H7 (cell line): ENCODE data around the gene ZNF334. TPM values are rescaled to one million over a fixed set of nuclear protein-coding genes. Genes with fewer than 3 reads are reported as not detected.

Source experiments
- DNase-seq: peaks from one replicate; pipeline ENCODE4 v3.0.0; 2012
- H3K27me3 ChIP-seq: 2 replicates; pipeline ENCODE4 v1.6.0; 2011; ENCODE audit warnings: mild to moderate bottlenecking, low read length; ENCODE audit not compliant: control insufficient read depth, insufficient read depth
- H3K36me3 ChIP-seq: replicated peaks from 2 replicates; pipeline ENCODE4 v1.5.1; 2011; ENCODE audit warnings: low read length; ENCODE audit not compliant: control insufficient read depth, insufficient read depth
- H3K4me3 ChIP-seq: 2 replicates; pipeline ENCODE4 v1.5.1; 2011; ENCODE audit warnings: low read depth, mild to moderate bottlenecking, control low read depth, low read length, moderate library complexity; ENCODE audit not compliant: insufficient read depth
- total RNA-seq: library from RNA; depleted of rRNA; stranded (reverse); fragments of >200 nt; shearing (Covaris generic); gene quantifications from 2 replicates; pipeline ENCODE4 v1.2.3, GENCODE V29; 2014

The ZNF334 gene
- total RNA-seq, 1 experiment from 2014 or later = 3.9 TPM

GRCh38 chr20:46485431-46485830 lies 27.9 kb downstream of the ZNF334 start:
- Histone ChIP-seq H3K36me3 (no peaks in the 10 kb centered on the region), H3K27me3 (no peaks in the 10 kb centered on the region), H3K4me3 (no peak overlapping the region)
- DNase-seq = peak; percentile 12

GRCh38 chr20:46484954-46485353 lies 28.4 kb downstream of the ZNF334 start:
- DNase-seq = peak; percentile 17
- H3K36me3 ChIP-seq = no peaks in the 10 kb centered on the region
- no peaks in the 10 kb centered on the region for H3K27me3 ChIP-seq
- H3K4me3 ChIP-seq = no peak overlapping the region

DNA sequence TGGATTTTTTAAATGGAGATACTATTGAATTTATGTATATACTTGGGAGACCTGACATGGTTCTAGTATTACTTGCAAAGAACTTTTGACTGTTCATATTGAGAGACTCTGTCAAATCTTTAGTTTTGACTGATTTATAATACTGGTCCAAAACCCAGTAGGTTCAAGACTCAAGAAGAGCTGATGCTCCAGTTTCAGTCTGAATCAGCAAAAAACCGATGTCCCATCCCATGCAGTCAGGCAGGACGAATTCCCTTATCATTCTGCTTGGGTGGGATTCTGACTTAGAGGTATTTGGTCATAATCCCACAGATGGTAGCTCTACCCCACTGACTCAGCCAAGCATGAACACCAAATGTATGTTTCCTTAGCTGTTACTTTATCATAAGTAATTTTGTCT lies 29.5 kb downstream of the ZNF334 start:
- no peaks in the 10 kb centered on the region for H3K36me3 ChIP-seq
- H3K4me3 ChIP-seq = no peak overlapping the region
- H3K27me3 ChIP-seq = no peaks in the 10 kb centered on the region
- no peak for DNase-seq

DNA sequence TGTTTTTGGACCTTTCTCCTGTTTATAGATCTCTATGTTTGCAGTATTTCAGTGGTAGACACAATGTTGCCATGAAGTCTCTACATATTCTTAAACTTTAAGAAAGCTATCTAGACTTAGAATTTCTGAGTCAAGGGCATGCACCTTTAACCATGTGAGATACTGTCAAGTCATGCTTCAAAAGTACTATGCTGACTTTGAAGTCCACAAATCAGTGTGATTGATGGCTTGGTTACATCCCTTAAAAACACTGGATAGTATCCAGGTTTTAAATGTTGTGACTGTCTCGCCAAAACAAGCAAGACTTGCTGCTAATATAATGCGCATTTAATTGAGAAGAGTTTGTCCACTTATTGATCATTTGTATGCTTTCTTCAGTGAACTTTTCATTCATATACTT lies 30.5 kb downstream of the ZNF334 start:
- no peak for DNase-seq

DNA sequence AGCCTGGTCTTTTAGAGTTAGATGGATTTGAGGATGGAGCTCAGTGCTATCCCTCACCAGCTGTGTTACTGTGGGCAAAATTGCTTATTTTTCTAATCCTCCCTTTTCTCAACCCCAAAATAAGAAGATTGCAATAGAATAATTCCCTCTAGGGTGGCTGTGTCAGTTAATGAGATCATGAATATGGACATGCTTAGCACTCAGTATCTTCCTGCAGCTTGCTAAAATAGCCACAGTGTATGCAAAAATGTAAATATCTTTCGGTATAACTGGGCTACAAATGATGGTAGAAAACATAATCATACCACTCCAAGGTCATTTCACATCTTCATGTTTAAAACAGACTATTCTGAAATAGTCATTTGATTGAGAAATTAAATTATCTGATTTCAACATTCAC lies 35.7 kb downstream of the ZNF334 start:
- H3K36me3 ChIP-seq = no peaks in the 10 kb centered on the region
- no peak for DNase-seq
- no peak overlapping the region for H3K4me3 ChIP-seq
- H3K27me3 ChIP-seq = no peaks in the 10 kb centered on the region

More for the DNA sequence above, 30.5 kb downstream of the ZNF334 start:
- Histone ChIP-seq H3K36me3 (no peaks in the 10 kb centered on the region), H3K27me3 (no peaks in the 10 kb centered on the region), H3K4me3 (no peak overlapping the region)

- Histone ChIP-seq H3K27me3 (no peaks in the 10 kb centered on the region), H3K4me3 (no peak overlapping the region), H3K36me3 (no peaks in the 10 kb centered on the region)
- no peak for DNase-seq
Observed at GRCh38 chr20:46477225-46477624, 36.1 kb downstream of the ZNF334 start.

GRCh38 chr20:46468508-46468907 lies 44.9 kb downstream of the ZNF334 start:
- Histone ChIP-seq H3K27me3 (no peaks in the 10 kb centered on the region), H3K36me3 (no peaks in the 10 kb centered on the region), H3K4me3 (no peak overlapping the region)
- DNase-seq = no peak

DNA sequence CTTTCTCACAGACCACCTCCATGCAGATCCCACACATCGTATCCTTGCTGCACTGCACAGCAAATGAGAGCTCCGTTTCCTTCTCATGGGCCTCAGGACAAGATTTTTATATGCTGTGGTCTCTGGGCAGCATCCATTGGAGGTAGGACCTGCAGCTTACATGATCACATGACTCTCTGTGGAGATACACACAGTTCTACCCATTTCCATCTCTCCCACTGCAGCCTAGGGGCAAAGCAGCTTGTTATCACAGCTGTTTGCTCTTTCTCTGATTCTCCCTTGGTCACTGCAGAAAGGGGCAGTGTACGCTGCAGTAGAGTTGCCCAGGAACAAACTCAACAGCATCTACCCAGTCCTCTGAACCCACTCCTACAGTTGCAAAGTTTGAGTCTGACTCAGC lies 48.9 kb downstream of the ZNF334 start:
- Histone ChIP-seq H3K4me3 (no peak overlapping the region), H3K36me3 (no peaks in the 10 kb centered on the region), H3K27me3 (no peaks in the 10 kb centered on the region)
- no peak for DNase-seq

- Histone ChIP-seq H3K36me3 (no peaks in the 10 kb centered on the region), H3K27me3 (no peaks in the 10 kb centered on the region), H3K4me3 (no peak overlapping the region)
- DNase-seq = no peak
Observed at GRCh38 chr20:46463852-46464251, 49.5 kb downstream of the ZNF334 start.

DNA sequence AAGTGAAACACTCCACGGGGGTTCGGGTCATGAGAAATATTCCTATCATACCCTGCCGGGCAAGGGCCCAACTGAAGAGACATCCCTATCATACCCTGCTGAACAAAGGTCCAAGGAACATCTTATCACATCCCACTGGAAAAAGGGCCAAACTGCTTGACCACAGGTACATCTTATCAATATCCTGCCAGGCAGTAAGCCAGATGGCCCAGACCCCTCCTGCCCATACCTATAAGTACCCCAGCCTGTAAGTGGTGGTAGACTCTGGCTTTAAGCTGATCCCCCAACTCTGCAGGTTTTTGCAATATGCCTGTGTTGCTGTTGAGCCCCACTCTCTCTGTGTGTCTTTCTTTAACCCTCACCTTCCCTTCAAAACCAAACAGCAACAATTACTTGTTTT lies 51.6 kb downstream of the ZNF334 start:
- no peak for DNase-seq
- H3K4me3 ChIP-seq = no peak overlapping the region
- no peaks in the 10 kb centered on the region for H3K27me3 ChIP-seq
- H3K36me3 ChIP-seq = no peaks in the 10 kb centered on the region

- H3K27me3 ChIP-seq = no peaks in the 10 kb centered on the region
- peak; percentile 84 for DNase-seq
- no peaks in the 10 kb centered on the region for H3K36me3 ChIP-seq
- H3K4me3 ChIP-seq = peak overlapping the region; percentile 60
Observed at GRCh38 chr20:46458866-46459750, 54.3 kb downstream of the ZNF334 start.

DNA sequence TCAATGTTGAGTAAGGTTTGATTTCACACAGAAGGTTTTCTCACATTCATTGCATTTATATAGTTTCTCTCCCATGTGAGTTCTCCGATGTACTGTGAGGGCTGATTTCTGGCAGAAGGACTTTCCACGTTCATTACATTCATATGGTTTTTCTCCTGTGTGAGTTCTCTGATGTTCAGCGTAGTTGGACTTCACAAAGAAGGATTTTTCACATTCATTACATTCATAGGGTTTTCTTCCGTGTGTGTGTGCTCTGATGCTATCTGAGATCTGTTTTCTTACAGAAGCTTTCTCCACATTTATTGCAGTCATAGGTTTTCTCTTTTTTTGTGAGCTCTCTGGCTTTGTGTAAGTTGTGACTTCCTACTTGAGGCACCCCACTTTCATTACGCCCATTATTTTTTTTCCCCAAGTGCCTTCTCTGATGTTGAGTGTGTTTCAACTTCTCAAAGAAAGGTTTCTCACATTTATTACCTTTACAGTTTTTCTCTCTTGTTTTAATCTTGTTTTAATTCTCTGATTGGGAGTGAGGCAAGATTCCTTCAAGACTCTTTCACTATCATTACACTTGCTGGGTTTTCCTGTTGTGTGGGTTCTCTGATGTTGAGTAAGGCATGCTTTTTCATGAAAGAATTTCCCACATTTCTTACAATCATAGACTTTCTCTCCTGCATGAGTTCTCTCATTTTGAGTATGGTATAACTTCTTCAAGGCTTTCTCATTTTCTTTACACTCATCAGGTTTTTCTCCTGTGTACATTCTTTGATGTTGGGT lies 56.9 kb downstream of the ZNF334 start:
- DNase-seq = no peak
- Histone ChIP-seq H3K36me3 (no peaks in the 10 kb centered on the region), H3K27me3 (no peaks in the 10 kb centered on the region), H3K4me3 (no peak overlapping the region)

- no peaks in the 10 kb centered on the region for H3K36me3 ChIP-seq
- no peaks in the 10 kb centered on the region for H3K27me3 ChIP-seq
- no peak for DNase-seq
- no peak overlapping the region for H3K4me3 ChIP-seq
Observed at GRCh38 chr20:46455729-46456128, 57.6 kb downstream of the ZNF334 start.
